ENCODE measurements around the gene GNAI3. TPM values are rescaled to one million over a fixed set of nuclear protein-coding genes. Genes with fewer than 3 reads are reported as not detected.

GNAI3 gene
- total RNA-seq, 2 experiments from 2014 or later = 3.8 to 6.1 TPM

- H4K20me1 ChIP-seq (ENCODE audit: insufficient read depth, low read length) = no peaks in the 10 kb centered on the region
- no TSS peak for BruUV-seq (replicated peaks)
- H3K9me3 ChIP-seq (ENCODE audit: low read length) = no peaks in the 10 kb centered on the region
- no peaks in the 10 kb centered on the region for H3K9me2 ChIP-seq (ENCODE audit: insufficient read depth, low read length)
- no peak overlapping the region for H3K4me3 ChIP-seq (ENCODE audit: low read depth, low read length, poor library complexity, severe bottlenecking)
- no peaks in the 10 kb centered on the region for H3K79me2 ChIP-seq (ENCODE audit: insufficient read depth, low read depth, low read length)
- DNase-seq (ENCODE audit: low spot score) = no peak
- H3K36me3 ChIP-seq (ENCODE audit: insufficient read depth, low read length) = peaks cover 52% of the 10 kb centered on the region
- intact Hi-C loops (cut with micrococcal nuclease; ENCODE audit: unreplicated experiment) = no loop called here
- POLR2A ChIA-PET = interaction anchor here (0.6 kb wide), 1 partner anchor 566 kb away, joined by 4 read pairs; no protein-coding TSS in a partner anchor
- H2AFZ ChIP-seq (ENCODE audit: low read length) = no peak overlapping the region
- no peak overlapping the region for H3K27ac ChIP-seq (ENCODE audit: low read depth, low read length, poor library complexity, severe bottlenecking)
- H3K4me1 ChIP-seq (ENCODE audit: insufficient read depth, low read length, poor library complexity, severe bottlenecking) = no peaks in the 10 kb centered on the region
- TF ChIP-seq EZH2phosphoT487 (IDR thresholded peaks at IDR 0.05; ENCODE audit: borderline replicate concordance, low read depth, low read length) (no peak), CTCF (conservative IDR thresholded peaks at IDR 0.05; ENCODE audit: low read length) (no peak)
- H3K4me2 ChIP-seq (ENCODE audit: low read length) = no peak overlapping the region
- CTCF ChIA-PET (ENCODE audit: unreplicated experiment) = no interaction called here
Observed at GRCh38 chr1:109578947-109579443, 30.6 kb downstream of the GNAI3 start.

- Histone ChIP-seq H3K4me1 (ENCODE audit: insufficient read depth, low read length, poor library complexity, severe bottlenecking) (no peaks in the 10 kb centered on the region), H3K9me2 (ENCODE audit: insufficient read depth, low read length) (no peaks in the 10 kb centered on the region), H3K9me3 (ENCODE audit: low read length) (no peaks in the 10 kb centered on the region), H2AFZ (ENCODE audit: low read length) (no peak overlapping the region), H4K20me1 (ENCODE audit: insufficient read depth, low read length) (no peaks in the 10 kb centered on the region), H3K27ac (ENCODE audit: low read depth, low read length, poor library complexity, severe bottlenecking) (no peak overlapping the region), H3K4me3 (ENCODE audit: low read depth, low read length, poor library complexity, severe bottlenecking) (no peak overlapping the region), H3K36me3 (ENCODE audit: insufficient read depth, low read length) (peaks cover 57% of the 10 kb centered on the region), H3K4me2 (ENCODE audit: low read length) (no peak overlapping the region), H3K79me2 (ENCODE audit: insufficient read depth, low read depth, low read length) (no peaks in the 10 kb centered on the region)
- BruUV-seq (replicated peaks) = no TSS peak
- TF ChIP-seq EZH2phosphoT487 (IDR thresholded peaks at IDR 0.05; ENCODE audit: borderline replicate concordance, low read depth, low read length) (no peak), CTCF (conservative IDR thresholded peaks at IDR 0.05; ENCODE audit: low read length) (no peak)
- intact Hi-C loops (cut with micrococcal nuclease; ENCODE audit: unreplicated experiment) = no loop called here
- ChIA-PET CTCF (ENCODE audit: unreplicated experiment) (no interaction called here), POLR2A (interaction anchor here (0.6 kb wide), 1 partner anchor 567 kb away, joined by 4 read pairs; no protein-coding TSS in a partner anchor)
- no peak for DNase-seq (ENCODE audit: low spot score)
Observed at GRCh38 chr1:109579491-109579890, 31.1 kb downstream of the GNAI3 start.

GRCh38 chr1:109582021-109582420, 33.6 kb downstream of the GNAI3 start:
- Histone ChIP-seq H3K9me3 (ENCODE audit: low read length) (no peaks in the 10 kb centered on the region), H3K4me2 (ENCODE audit: low read length) (no peak overlapping the region), H3K79me2 (ENCODE audit: insufficient read depth, low read depth, low read length) (no peaks in the 10 kb centered on the region), H3K36me3 (ENCODE audit: insufficient read depth, low read length) (peaks cover 79% of the 10 kb centered on the region), H3K9me2 (ENCODE audit: insufficient read depth, low read length) (no peaks in the 10 kb centered on the region), H3K4me1 (ENCODE audit: insufficient read depth, low read length, poor library complexity, severe bottlenecking) (no peaks in the 10 kb centered on the region), H3K27ac (ENCODE audit: low read depth, low read length, poor library complexity, severe bottlenecking) (no peak overlapping the region), H4K20me1 (ENCODE audit: insufficient read depth, low read length) (no peaks in the 10 kb centered on the region), H2AFZ (ENCODE audit: low read length) (no peak overlapping the region), H3K4me3 (ENCODE audit: low read depth, low read length, poor library complexity, severe bottlenecking) (no peak overlapping the region)
- no TSS peak for BruUV-seq (replicated peaks)
- no peak for DNase-seq (ENCODE audit: low spot score)
- CTCF ChIA-PET (ENCODE audit: unreplicated experiment) = no interaction called here
- POLR2A ChIA-PET = interaction anchor here (0.5 kb wide), 1 partner anchor 440 kb away, joined by 3 read pairs; no protein-coding TSS in a partner anchor
- TF ChIP-seq CTCF (conservative IDR thresholded peaks at IDR 0.05; ENCODE audit: low read length) (no peak), EZH2phosphoT487 (IDR thresholded peaks at IDR 0.05; ENCODE audit: borderline replicate concordance, low read depth, low read length) (no peak)
- intact Hi-C loops (cut with micrococcal nuclease; ENCODE audit: unreplicated experiment) = no loop called here

Measured in OCI-LY7 (cell line).